ENCODE results near the gene GPR183.
A peak's percentile ranks its signal among the peaks of the same experiment; 100 is the strongest.

GPR183 gene

GRCh38 chr13:99261059-99261458 is 46.1 kb downstream of the GPR183 start:
- no peak for DNase-seq (ENCODE audit: low spot score)
- no peak for TF ChIP-seq CTCF (IDR thresholded peaks at IDR 0.05; ENCODE audit: extremely low read depth, missing control alignments)

GRCh38 chr13:99260216-99260615 is 47.0 kb downstream of the GPR183 start:
- DNase-seq (ENCODE audit: low spot score) = no peak

GRCh38 chr13:99258946-99259345 is 48.3 kb downstream of the GPR183 start:
- no peak for TF ChIP-seq CTCF (IDR thresholded peaks at IDR 0.05; ENCODE audit: extremely low read depth, missing control alignments)
- DNase-seq (ENCODE audit: low spot score) = peak; percentile 61

More at GRCh38 chr13:99260216-99260615, 47.0 kb downstream of the GPR183 start:
- TF ChIP-seq CTCF (IDR thresholded peaks at IDR 0.05; ENCODE audit: extremely low read depth, missing control alignments) = no peak

GRCh38 chr13:99258210-99258860 is 48.9 kb downstream of the GPR183 start, which contains the start of gene GPR18:
Gene GPR18, minus strand, starts transcription at chr13:99258379. Its CDS starts 2,507 bp downstream, at chr13:99255872.
- peak; percentile 56 for DNase-seq (ENCODE audit: low spot score)
- TF ChIP-seq CTCF (IDR thresholded peaks at IDR 0.05; ENCODE audit: extremely low read depth, missing control alignments) = no peak

GRCh38 chr13:99257291-99257690 is 49.9 kb downstream of the GPR183 start:
- no peak for DNase-seq (ENCODE audit: low spot score)
- no peak for TF ChIP-seq CTCF (IDR thresholded peaks at IDR 0.05; ENCODE audit: extremely low read depth, missing control alignments)

- TF ChIP-seq CTCF (IDR thresholded peaks at IDR 0.05; ENCODE audit: extremely low read depth, missing control alignments) = no peak
- DNase-seq (ENCODE audit: low spot score) = no peak
These were observed 50.5 kb downstream of the GPR183 start for GRCh38 chr13:99256709-99257108.

GRCh38 chr13:99256283-99256682 is 50.9 kb downstream of the GPR183 start:
- DNase-seq (ENCODE audit: low spot score) = no peak
- TF ChIP-seq CTCF (IDR thresholded peaks at IDR 0.05; ENCODE audit: extremely low read depth, missing control alignments) = no peak

All from GM20000 (cell line).